Kidney glomerular epithelial cell (primary cell): ENCODE results near the gene ACSF2.
"Not testable (repeated sequence)": the region's sequence is repeated elsewhere in the genome, so short reads cannot be mapped to it uniquely, and the experiment has no call there.

Experiments
- DNase-seq: peaks from one replicate; lab custom pipeline; 2025; lab: John Stamatoyannopoulos, UW

ACSF2 gene

GRCh38 chr17:50407921-50408320, 18.1 kb upstream of the ACSF2 start:
- no peak for DNase-seq

DNA sequence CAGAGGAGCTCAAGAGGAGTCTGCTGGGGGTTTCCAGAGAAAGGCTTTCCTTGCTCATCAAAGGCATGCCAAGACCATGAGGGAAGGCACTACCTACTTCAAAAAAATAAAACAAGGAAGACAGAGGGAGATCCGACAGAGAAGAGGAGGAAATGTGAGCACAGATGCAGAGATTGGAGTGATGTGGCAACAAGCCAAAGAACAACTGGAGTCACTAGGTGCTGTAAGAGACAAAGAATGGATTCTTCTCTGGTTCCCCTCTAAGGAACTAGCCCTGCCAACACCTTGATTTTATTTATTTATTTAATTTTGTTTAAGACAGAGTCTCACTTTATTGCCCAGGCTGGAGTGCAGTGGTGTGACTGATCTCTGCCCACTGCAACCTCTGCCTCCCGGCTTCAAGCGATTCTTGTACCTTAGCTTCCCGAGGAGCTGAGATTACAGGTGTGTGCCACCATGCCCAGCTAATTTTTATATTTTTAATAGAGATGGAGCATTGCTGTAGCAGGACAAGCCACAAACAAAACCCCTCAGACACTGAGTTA, 13.8 kb upstream of the ACSF2 start:
- DNase-seq = no peak

DNA sequence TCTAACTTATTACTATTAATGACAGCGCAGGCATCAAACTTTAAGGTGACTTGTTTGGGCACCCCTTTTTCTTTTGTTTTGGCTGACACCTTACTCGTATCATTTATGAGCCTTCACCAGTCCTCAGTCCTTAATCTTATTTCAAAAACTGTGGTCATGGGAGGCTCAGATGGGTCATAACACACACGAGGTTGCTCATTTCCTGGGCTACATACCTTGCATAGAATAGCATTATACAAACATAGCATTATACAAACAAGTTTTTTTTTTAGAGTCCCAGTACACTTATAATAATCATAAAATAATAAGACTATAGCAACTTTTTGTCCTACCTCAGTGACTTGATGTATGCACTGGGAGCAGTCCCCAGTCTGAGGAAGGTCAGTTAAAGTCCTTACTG, 11.2 kb upstream of the ACSF2 start:
- no peak for DNase-seq

DNA sequence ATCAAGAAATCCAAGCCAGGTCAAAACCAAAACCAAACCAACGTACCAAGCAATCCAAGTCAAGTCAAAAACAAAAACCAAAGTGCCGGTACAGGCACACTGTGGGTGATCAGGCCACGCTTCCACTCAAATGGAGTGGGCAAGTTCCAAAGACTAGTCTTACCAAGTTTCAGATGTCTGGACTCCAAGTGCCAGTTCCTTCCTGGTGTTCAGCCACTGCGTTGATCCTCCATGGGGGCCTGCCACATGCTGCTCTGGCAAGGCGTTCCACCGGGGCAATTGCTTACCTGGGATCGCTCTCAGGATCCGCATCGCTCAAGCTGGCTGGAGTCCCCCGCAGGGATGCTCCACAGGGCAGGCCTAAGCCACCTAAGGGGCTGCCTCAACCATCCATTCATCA, 6.4 kb upstream of the ACSF2 start:
- DNase-seq = not testable (repeated sequence)

DNA sequence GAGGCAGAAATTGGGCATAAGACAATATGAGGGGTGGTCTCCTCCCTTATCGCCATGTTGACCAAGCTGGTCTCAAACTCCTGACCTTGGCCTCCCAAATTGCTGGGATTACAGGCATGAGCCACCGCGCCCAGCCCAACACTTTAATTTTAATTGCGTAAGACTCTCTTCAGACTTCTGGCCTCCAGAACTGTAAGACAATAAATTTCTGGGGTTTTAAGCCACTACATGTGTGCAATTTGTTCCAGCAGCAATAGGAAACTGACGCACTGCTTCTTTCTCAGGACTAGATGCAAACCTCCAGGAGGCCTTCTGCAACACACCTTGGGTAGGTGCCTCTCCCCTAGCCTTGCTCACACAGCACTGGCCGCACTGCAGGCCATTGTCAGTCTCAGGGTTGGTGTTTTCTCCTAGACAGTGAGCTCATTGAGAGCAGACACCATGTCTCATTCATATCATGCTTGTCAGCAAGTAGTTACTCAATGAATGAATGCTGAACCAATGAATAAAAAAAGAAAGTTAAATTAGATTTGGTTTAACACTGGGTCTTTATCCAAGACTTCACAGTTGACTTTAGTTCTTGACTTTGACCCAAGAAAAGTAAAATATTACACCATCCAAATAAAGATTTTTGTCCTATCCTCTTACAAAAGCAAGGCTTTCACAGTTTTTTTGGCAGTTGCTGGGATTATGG, 5.5 kb upstream of the ACSF2 start:
- no peak for DNase-seq

- no peak for DNase-seq
These were observed 4.5 kb upstream of the ACSF2 start for GRCh38 chr17:50421308-50422051.

DNA sequence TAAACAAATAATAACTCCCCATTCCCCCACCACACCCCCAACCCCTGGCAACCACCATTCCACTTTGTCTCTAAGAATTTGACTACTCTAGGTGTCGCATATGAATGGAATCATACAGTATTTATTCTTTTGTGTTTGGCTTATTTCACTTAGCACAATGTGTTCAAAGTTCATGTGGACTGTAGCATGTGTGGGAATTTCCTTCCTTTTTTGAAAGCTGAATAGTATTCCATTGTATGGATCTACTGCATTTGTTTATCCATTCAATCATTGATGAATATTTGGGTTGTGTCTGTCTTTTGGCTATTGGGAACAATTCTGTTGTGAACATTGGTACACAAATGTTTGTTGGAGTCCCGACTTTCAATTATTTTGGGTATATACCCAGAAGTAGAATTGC, 3.3 kb upstream of the ACSF2 start:
- DNase-seq = no peak

GRCh38 chr17:50423553-50424159, 2.4 kb upstream of the ACSF2 start:
- DNase-seq = peak; percentile 34

GRCh38 chr17:50424246-50424995, 1.6 kb upstream of the ACSF2 start:
- DNase-seq = no peak

DNA sequence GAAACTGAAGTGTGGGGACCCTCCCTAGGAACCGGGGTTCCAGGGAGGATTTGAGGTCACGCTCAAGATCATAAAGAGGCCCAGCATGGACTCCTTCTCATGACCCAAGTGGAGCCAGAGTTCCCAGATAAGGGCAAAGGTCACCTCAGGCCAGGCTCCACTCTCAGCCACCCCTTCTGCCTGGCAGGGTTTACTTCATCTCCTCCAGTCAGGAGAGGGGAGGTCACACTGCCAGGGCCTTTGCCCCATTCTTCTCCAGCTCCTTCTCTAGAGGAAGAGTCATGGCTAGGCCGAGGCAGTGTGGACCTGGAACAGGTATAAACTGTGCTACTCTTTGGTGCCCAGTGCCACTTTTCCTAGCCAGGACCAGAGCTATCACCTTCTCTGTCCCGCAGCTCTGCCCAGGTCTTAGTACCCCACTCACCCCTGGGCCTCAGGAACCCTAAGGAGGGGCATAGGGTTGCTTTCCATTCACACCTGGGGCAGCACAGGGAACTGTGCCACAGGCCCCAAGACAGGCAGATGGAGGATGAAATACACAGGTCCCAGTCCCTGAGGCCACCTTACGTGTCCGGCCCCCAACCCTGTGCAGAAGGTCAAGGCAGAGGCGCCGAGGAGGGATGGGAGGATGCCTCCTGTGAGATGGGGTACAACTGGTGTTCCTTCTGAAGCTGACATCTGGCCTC, 879 bp upstream of the ACSF2 start:
- no peak for DNase-seq

GRCh38 chr17:50426472-50426782, 409 bp downstream of the ACSF2 start:
- DNase-seq = no peak

DNA sequence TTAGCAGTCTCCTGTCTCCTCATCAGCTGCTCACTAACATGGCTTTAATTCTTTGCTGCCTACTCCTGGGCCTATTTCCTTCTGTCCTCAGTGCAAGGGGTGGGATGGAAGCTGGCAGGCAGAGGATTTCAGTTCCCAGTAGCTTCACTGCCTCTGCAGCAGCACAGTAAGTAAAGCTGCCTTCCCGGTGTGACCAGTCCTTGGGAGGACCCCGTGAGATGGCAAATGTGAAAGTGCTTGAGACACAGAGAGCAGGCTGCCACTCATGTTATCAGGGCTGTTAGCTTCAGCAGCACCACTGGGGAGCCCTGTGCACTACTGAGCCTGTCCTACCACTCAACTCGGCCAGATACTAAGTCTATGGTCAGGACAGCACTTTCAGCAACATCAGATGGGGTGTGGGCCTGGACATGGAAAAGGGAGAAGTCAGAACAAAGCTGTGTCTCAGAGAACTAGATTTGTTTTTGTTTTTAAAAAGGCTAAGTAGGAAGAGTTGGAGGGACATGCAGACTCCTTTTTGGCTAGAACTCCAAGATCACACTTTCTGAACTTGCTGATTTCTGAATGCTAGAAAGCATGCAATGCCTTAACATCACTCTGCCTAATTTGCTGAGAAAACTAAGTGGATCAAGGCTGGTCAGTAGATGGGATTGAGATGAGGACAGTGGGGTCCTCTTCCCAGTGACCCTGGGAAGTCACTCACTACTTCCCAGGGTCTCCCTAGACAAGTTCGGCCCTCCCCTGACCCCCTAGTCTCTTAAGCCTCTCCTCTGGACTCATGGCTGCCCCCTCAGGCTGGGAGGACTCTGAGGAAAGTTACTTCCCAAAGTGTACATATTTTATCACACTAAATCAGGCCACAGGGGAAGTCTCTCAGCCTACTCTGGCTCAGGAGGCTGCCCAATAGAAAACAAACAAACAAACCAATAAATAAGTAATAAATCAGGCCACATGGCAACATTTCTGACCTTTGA, 1.1 kb downstream of the ACSF2 start:
- DNase-seq = no peak

GRCh38 chr17:50428126-50428525, 2.1 kb downstream of the ACSF2 start:
- not testable (repeated sequence) for DNase-seq

DNA sequence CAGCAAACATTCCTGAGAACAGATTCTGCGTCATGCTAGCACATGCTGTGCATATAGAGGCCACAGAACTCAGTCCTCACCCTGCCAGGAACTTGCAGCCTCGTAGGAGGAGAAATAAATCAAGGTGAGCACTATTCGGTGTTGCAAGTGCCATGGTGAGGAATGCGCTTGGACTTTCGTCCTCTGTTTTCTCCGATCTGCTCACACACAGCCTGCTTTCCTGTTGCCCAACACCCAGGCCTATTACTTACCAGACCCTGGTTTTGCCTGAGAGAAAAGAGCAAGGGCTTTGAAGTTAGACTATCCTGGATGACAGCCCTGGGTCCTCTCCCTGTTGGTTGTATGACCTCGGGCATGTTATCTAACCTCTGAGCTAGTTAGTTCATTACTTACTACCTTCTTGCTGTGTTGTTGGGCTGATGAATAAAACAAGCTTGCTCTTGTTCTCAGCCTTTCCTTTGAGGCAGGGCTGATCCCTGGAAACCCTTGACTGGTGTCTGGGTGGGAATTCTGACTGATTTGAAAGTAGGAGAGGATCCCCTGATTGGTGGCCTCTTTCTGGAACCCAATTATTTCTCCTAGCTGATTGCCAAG, 2.9 kb downstream of the ACSF2 start:
- DNase-seq = no peak

DNA sequence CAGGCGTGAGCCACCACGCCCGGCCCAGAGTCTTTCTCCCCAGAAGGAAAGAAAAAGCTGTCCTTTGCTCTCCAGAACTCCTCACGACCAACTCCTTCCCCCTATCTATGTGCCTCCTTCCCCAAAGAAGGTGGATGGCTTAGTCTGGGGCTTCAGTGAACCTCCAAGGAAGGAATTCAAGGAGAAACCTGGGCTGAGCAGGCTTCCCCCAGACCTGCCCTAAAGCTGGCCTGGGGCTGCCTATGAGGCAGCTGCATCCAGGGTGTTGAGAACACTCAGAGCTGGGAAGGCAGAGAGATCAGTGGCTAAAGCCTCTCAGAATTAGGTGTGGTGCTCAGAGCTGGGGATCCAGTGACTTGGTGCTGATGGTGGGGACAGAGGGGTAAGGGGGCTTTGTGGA, 3.8 kb downstream of the ACSF2 start:
- no peak for DNase-seq

- no peak for DNase-seq
These were observed 5.0 kb downstream of the ACSF2 start for GRCh38 chr17:50430821-50431618.

- DNase-seq = peak; percentile 17
These were observed 6.2 kb downstream of the ACSF2 start for GRCh38 chr17:50432125-50432762.

GRCh38 chr17:50437409-50437808, 11.4 kb downstream of the ACSF2 start:
- DNase-seq = no peak

DNA sequence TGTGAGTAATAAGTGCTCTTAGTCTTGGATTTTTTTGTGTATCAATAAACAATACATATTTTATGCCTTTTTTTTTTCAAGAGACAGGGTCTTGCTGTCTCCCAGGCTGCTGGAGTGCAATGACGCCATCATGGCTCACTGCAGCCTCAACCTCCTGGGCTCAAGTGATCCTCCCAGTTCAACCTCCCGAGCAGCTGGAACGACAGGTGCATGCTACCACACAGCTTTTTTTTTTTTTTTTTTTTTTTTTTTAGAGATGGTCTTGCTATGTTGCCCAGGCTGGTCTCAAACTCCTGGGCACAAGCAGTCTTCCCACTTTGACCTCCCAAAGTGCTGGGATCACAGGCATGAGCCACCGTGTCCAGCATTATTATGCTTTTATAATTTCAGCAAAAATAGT, 13.0 kb downstream of the ACSF2 start:
- no peak for DNase-seq
